Naive B cell (primary cell): ENCODE measurements around the gene LRP2BP. TPM values are rescaled to one million over a fixed set of nuclear protein-coding genes. Genes with fewer than 3 reads are reported as not detected.
"Not testable (repeated sequence)": the region's sequence is repeated elsewhere in the genome, so short reads cannot be mapped to it uniquely, and the experiment has no call there.

Source experiments
- ATAC-seq, 2 donors: fragments of 150-1000 bp; cut with Tn5 transposase; 2 replicates each; pipeline ENCODE4 v1.10.0; 2021; ENCODE audit warnings: low read depth in 2 of 2, mild to moderate bottlenecking in 2 of 2, moderate library complexity in 2 of 2
- DNase-seq: peaks from one replicate; pipeline ENCODE4 v3.0.0; 2022
- H3K27ac Mint-ChIP-seq, 6 donors: one replicate each; pipeline ENCODE4 v1.8.0; 2020 to 2022; ENCODE audit warnings: mild to moderate bottlenecking in 6 of 6, mixed read lengths in 6 of 6, moderate library complexity in 5 of 6, inconsistent platforms in 2 of 6
- H3K27me3 Mint-ChIP-seq, 3 donors: one replicate each; pipeline ENCODE4 v1.8.0; 2021 to 2022; ENCODE audit warnings: mixed read lengths in 3 of 3, mild to moderate bottlenecking in 1 of 3
- H3K36me3 Mint-ChIP-seq, 2 donors: one replicate each; pipeline ENCODE4 v1.8.0; 2020 to 2022; ENCODE audit warnings: mixed read lengths in 2 of 2, inconsistent platforms in 1 of 2, mild to moderate bottlenecking in 1 of 2
- H3K4me1 Mint-ChIP-seq, 3 donors: one replicate each; pipeline ENCODE4 v1.8.0; 2020 to 2022; ENCODE audit warnings: mixed read lengths in 3 of 3, inconsistent platforms in 1 of 3, mild to moderate bottlenecking in 1 of 3, moderate library complexity in 1 of 3
- H3K4me3 Mint-ChIP-seq, 8 donors: one replicate each; pipeline ENCODE4 v1.8.0; 2020 to 2022; ENCODE audit warnings: mild to moderate bottlenecking in 8 of 8, mixed read lengths in 8 of 8, moderate library complexity in 8 of 8, inconsistent platforms in 2 of 8
- H3K9me3 Mint-ChIP-seq, 7 donors: one replicate each; pipeline ENCODE4 v1.8.0; 2020 to 2022; ENCODE audit warnings: mixed read lengths in 7 of 7, mild to moderate bottlenecking in 5 of 7, inconsistent platforms in 2 of 7, moderate library complexity in 1 of 7
- polyA plus RNA-seq, 6 donors: library from polyadenylated mRNA; unstranded; fragments of 300-500 nt; fragmentation: Illumina TruSeq; gene quantifications; one replicate each; pipeline ENCODE4 v1.2.3, GENCODE V29; 2021; ENCODE audit warnings: low read depth in 6 of 6

LRP2BP gene
- polyA plus RNA-seq, 6 donors from 2014 or later: 0.42 to 1.1 (median 0.95) TPM

- Mint-ChIP-seq H3K9me3 (no peaks in the 10 kb centered on the region), H3K27me3 (no peaks in the 10 kb centered on the region), H3K4me1 (peaks cover 0 to 3% (median 0%) of the 10 kb centered on the region in 3 donors), H3K4me3 (no peak overlapping the region), H3K36me3 (peaks cover 0 to 10% of the 10 kb centered on the region in 2 donors), H3K27ac (no peak overlapping the region)
- no peak for ATAC-seq
- no peak for DNase-seq
These were observed 26.0 kb downstream of the LRP2BP start for GRCh38 chr4:185369731-185370130.

GRCh38 chr4:185364886-185365285 is 30.8 kb downstream of the LRP2BP start:
- ATAC-seq: no peak
- no peak for DNase-seq
- Mint-ChIP-seq H3K4me1 (no peaks in the 10 kb centered on the region), H3K36me3 (peaks cover 0 to 18% of the 10 kb centered on the region in 2 donors), H3K27ac (peak overlapping the region in 1 of 6 donors; percentile 24), H3K9me3 (no peaks in the 10 kb centered on the region), H3K27me3 (no peaks in the 10 kb centered on the region), H3K4me3 (no peak overlapping the region)

GRCh38 chr4:185363251-185363650 is 32.5 kb downstream of the LRP2BP start:
- DNase-seq (no peak), ATAC-seq (no peak)
- Mint-ChIP-seq H3K4me3 (no peak overlapping the region), H3K27ac (no peak overlapping the region), H3K9me3 (no peaks in the 10 kb centered on the region), H3K27me3 (no peaks in the 10 kb centered on the region), H3K4me1 (peaks cover 0 to 4% (median 0%) of the 10 kb centered on the region in 3 donors), H3K36me3 (peaks cover 0 to 14% of the 10 kb centered on the region in 2 donors)

GRCh38 chr4:185362570-185362969 is 33.2 kb downstream of the LRP2BP start:
- DNase-seq, ATAC-seq, H3K27ac Mint-ChIP-seq, H3K27me3 Mint-ChIP-seq, H3K4me3 Mint-ChIP-seq, H3K9me3 Mint-ChIP-seq, H3K4me1 Mint-ChIP-seq: not testable (repeated sequence)
- H3K36me3 Mint-ChIP-seq: peaks cover 0 to 18% of the 10 kb centered on the region in 2 donors

- H3K27me3 Mint-ChIP-seq: no peaks in the 10 kb centered on the region
- ATAC-seq (no peak), DNase-seq (no peak)
- H3K4me3 Mint-ChIP-seq: no peak overlapping the region
- H3K36me3 Mint-ChIP-seq: peaks cover 0 to 25% of the 10 kb centered on the region in 2 donors
- H3K9me3 Mint-ChIP-seq: no peaks in the 10 kb centered on the region
- H3K27ac Mint-ChIP-seq: no peak overlapping the region
- H3K4me1 Mint-ChIP-seq: peaks cover 0 to 8% (median 0%) of the 10 kb centered on the region in 3 donors
These were observed 33.9 kb downstream of the LRP2BP start for GRCh38 chr4:185361872-185362271.

- Mint-ChIP-seq H3K27me3 (no peaks in the 10 kb centered on the region), H3K4me1 (peaks cover 0 to 8% (median 0%) of the 10 kb centered on the region in 3 donors), H3K9me3 (no peaks in the 10 kb centered on the region), H3K27ac (no peak overlapping the region), H3K36me3 (peaks cover 0 to 31% of the 10 kb centered on the region in 2 donors), H3K4me3 (no peak overlapping the region)
- no peak for DNase-seq
- ATAC-seq: no peak
These were observed 35.8 kb downstream of the LRP2BP start for GRCh38 chr4:185359767-185360446.

- ATAC-seq: no peak
- Mint-ChIP-seq H3K4me3 (no peak overlapping the region), H3K36me3 (peaks cover 0 to 28% of the 10 kb centered on the region in 2 donors), H3K27me3 (no peaks in the 10 kb centered on the region), H3K4me1 (peaks cover 0 to 8% (median 0%) of the 10 kb centered on the region in 3 donors), H3K27ac (no peak overlapping the region), H3K9me3 (no peaks in the 10 kb centered on the region)
- no peak for DNase-seq
These were observed 36.8 kb downstream of the LRP2BP start for GRCh38 chr4:185358959-185359358.

GRCh38 chr4:185358514-185358913 is 37.2 kb downstream of the LRP2BP start:
- no peaks in the 10 kb centered on the region for H3K9me3 Mint-ChIP-seq
- peaks cover 0 to 9% (median 0%) of the 10 kb centered on the region in 3 donors for H3K4me1 Mint-ChIP-seq
- no peak overlapping the region for H3K27ac Mint-ChIP-seq
- H3K4me3 Mint-ChIP-seq: no peak overlapping the region
- ATAC-seq (peak; percentile 50 to 60), DNase-seq (no peak)
- H3K27me3 Mint-ChIP-seq: no peaks in the 10 kb centered on the region
- H3K36me3 Mint-ChIP-seq: peaks cover 2 to 26% of the 10 kb centered on the region in 2 donors

- Mint-ChIP-seq H3K27ac (peak overlapping the region in 1 of 6 donors; percentile 50), H3K4me3 (no peak overlapping the region), H3K27me3 (no peaks in the 10 kb centered on the region), H3K4me1 (peaks cover 0 to 12% (median 0%) of the 10 kb centered on the region in 3 donors), H3K36me3 (peaks cover 8 to 26% of the 10 kb centered on the region in 2 donors), H3K9me3 (no peaks in the 10 kb centered on the region)
- no peak for DNase-seq
- no peak for ATAC-seq
These were observed 37.8 kb downstream of the LRP2BP start for GRCh38 chr4:185357733-185358440.

GRCh38 chr4:185357211-185357610 is 38.5 kb downstream of the LRP2BP start:
- H3K27ac Mint-ChIP-seq: peak overlapping the region in 1 of 6 donors; percentile 88
- H3K4me1 Mint-ChIP-seq: peaks cover 0 to 18% (median 7%) of the 10 kb centered on the region in 3 donors
- no peak for DNase-seq
- H3K4me3 Mint-ChIP-seq: no peak overlapping the region
- no peak for ATAC-seq
- H3K36me3 Mint-ChIP-seq: peaks cover 14 to 33% of the 10 kb centered on the region in 2 donors
- no peaks in the 10 kb centered on the region for H3K27me3 Mint-ChIP-seq
- no peaks in the 10 kb centered on the region for H3K9me3 Mint-ChIP-seq

- ATAC-seq (no peak), DNase-seq (no peak)
- Mint-ChIP-seq H3K27me3 (no peaks in the 10 kb centered on the region), H3K36me3 (peaks cover 43 to 51% of the 10 kb centered on the region in 2 donors), H3K27ac (peak overlapping the region in 3 of 6 donors; percentile 33 to 82 (median 76)), H3K4me3 (peak overlapping the region in 1 of 8 donors; percentile 22), H3K9me3 (no peaks in the 10 kb centered on the region), H3K4me1 (peaks cover 8 to 38% (median 8%) of the 10 kb centered on the region in 3 donors)
These were observed 43.0 kb downstream of the LRP2BP start for GRCh38 chr4:185352741-185353140.

- peaks cover 48 to 49% of the 10 kb centered on the region in 2 donors for H3K36me3 Mint-ChIP-seq
These were observed 43.5 kb downstream of the LRP2BP start for GRCh38 chr4:185352202-185352601.

GRCh38 chr4:185351691-185352090 is 44.0 kb downstream of the LRP2BP start:
- no peak for DNase-seq
- Mint-ChIP-seq H3K4me3 (peak overlapping the region in 2 of 8 donors; percentile 20 to 43), H3K27ac (peak overlapping the region in 2 of 6 donors; percentile 20 to 86), H3K4me1 (peaks cover 8 to 35% (median 11%) of the 10 kb centered on the region in 3 donors), H3K36me3 (peaks cover 48% of the 10 kb centered on the region in 2 donors), H3K27me3 (no peaks in the 10 kb centered on the region), H3K9me3 (no peaks in the 10 kb centered on the region)
- ATAC-seq: no peak

More at GRCh38 chr4:185352202-185352601, 43.5 kb downstream of the LRP2BP start:
- no peaks in the 10 kb centered on the region for H3K9me3 Mint-ChIP-seq
- no peak for ATAC-seq
- H3K4me1 Mint-ChIP-seq: peaks cover 8 to 35% (median 11%) of the 10 kb centered on the region in 3 donors
- H3K4me3 Mint-ChIP-seq: peak overlapping the region in 2 of 8 donors; percentile 21 to 43
- DNase-seq: no peak
- peak overlapping the region in 3 of 6 donors; percentile 76 to 86 (median 82) for H3K27ac Mint-ChIP-seq
- H3K27me3 Mint-ChIP-seq: no peaks in the 10 kb centered on the region
